SK-N-SH (cell line): ENCODE data around the gene SIGLEC12. TPM values are rescaled to one million over a fixed set of nuclear protein-coding genes. Genes with fewer than 3 reads are reported as not detected.

Experiments
- CTCF ChIA-PET: fragments of 300-600, 350-600 bp; formaldehyde crosslinking; extraction: SDS; loops from one replicate; lab custom pipeline; 2021; lab: Yijun Ruan, JAX
- POLR2A ChIA-PET: fragments of 350-600 bp; sonication (Branson Sonifier 250); formaldehyde crosslinking; extraction: SDS; loops from one replicate; lab custom pipeline; 2020; ENCODE audit warnings: antibody characterized with exemption, inconsistent platforms; lab: Yijun Ruan, JAX
- DNase-seq: peaks from one replicate; pipeline ENCODE4 v3.0.0; 2012
- H2AFZ ChIP-seq: fragments of 200-600 bp; sonication (generic); 2 replicates; pipeline ENCODE4 v1.8.1; 2016; ENCODE audit warnings: antibody characterized with exemption, mild to moderate bottlenecking, low read depth
- H3F3A ChIP-seq: fragments of 200-600 bp; sonication (generic); replicated peaks from 2 replicates; pipeline ENCODE3; 2016; ENCODE audit warnings: antibody characterized with exemption, mild to moderate bottlenecking; ENCODE audit not compliant: insufficient read depth
- H3K27ac ChIP-seq, 2 experiments: fragments of 200-500 bp in 1 of 2; fragments of 200-600 bp in 1 of 2; sonication (Bioruptor generic) in 1 of 2; sonication (generic), shearing (Covaris generic) in 1 of 2; 2 replicates each; pipeline versions ENCODE4 v1.5.1 to v1.6.1; 2014 to 2016; ENCODE audit warnings: low read depth in 2 of 2, inconsistent platforms in 1 of 2, low read length in 1 of 2, mild to moderate bottlenecking in 1 of 2, mixed read lengths in 1 of 2
- H3K27me3 ChIP-seq: fragments of 200-600 bp; sonication (generic), shearing (Covaris generic); 2 replicates; pipeline ENCODE4 v1.6.1; 2016; ENCODE audit warnings: mixed run types; ENCODE audit not compliant: insufficient read depth
- H3K36me3 ChIP-seq, 2 experiments: fragments of 200-500 bp in 1 of 2; fragments of 200-600 bp in 1 of 2; sonication (Bioruptor generic) in 1 of 2; sonication (generic) in 1 of 2; replicated peaks in 1 of 2; 2 replicates each; pipeline versions ENCODE3 to v1.5.1; 2014 to 2016; ENCODE audit warnings: low read length in 1 of 2, mild to moderate bottlenecking in 1 of 2; ENCODE audit not compliant: insufficient read depth in 2 of 2, control insufficient read depth in 1 of 2
- H3K4me1 ChIP-seq, 2 experiments: fragments of 200-500 bp in 1 of 2; fragments of 200-600 bp in 1 of 2; sonication (Bioruptor generic) in 1 of 2; sonication (generic), shearing (Covaris generic) in 1 of 2; 2 replicates each; pipeline versions ENCODE4 v1.5.1 to v1.6.1; 2014 to 2016; ENCODE audit warnings: low read depth in 1 of 2, low read length in 1 of 2, mixed run types in 1 of 2; ENCODE audit not compliant: insufficient read depth in 2 of 2, control insufficient read depth in 1 of 2
- H3K4me2 ChIP-seq: fragments of 200-600 bp; sonication (generic), shearing (Covaris generic); 2 replicates; pipeline ENCODE4 v1.6.1; 2017; ENCODE audit warnings: mixed run types
- H3K4me3 ChIP-seq, 2 experiments: fragments of 200-500 bp in 1 of 2; fragments of 200-600 bp in 1 of 2; sonication (Bioruptor generic) in 1 of 2; sonication (generic), shearing (Covaris generic) in 1 of 2; 2 replicates each; pipeline versions ENCODE4 v1.5.1 to v1.8.1; 2014 to 2016; ENCODE audit warnings: low read depth in 2 of 2, inconsistent platforms in 1 of 2, low read length in 1 of 2, mild to moderate bottlenecking in 1 of 2, mixed read lengths in 1 of 2, moderate library complexity in 1 of 2
- H3K79me2 ChIP-seq: fragments of 200-600 bp; sonication (generic); 2 replicates; pipeline ENCODE4 v1.8.1; 2017; ENCODE audit warnings: mild to moderate bottlenecking; ENCODE audit not compliant: insufficient read depth
- H3K9ac ChIP-seq: fragments of 200-600 bp; sonication (generic); 2 replicates; pipeline ENCODE4 v1.6.1; 2017; ENCODE audit warnings: mixed run types
- H3K9me2 ChIP-seq: fragments of 200-600 bp; sonication (generic); 2 replicates; pipeline ENCODE4 v1.6.1; 2017; ENCODE audit warnings: mixed run types
- H3K9me3 ChIP-seq: fragments of 200-600 bp; sonication (generic); 2 replicates; pipeline ENCODE4 v1.6.1; 2017; ENCODE audit warnings: mixed run types, mild to moderate bottlenecking, moderate library complexity
- H4K20me1 ChIP-seq: fragments of 200-600 bp; sonication (generic); 2 replicates; pipeline ENCODE4 v1.6.1; 2017; ENCODE audit warnings: mild to moderate bottlenecking, mixed run types; ENCODE audit not compliant: insufficient read depth
- CHD2 ChIP-seq: fragments of 150-350 bp; IDR thresholded peaks from 2 replicates; pipeline ENCODE4 v1.6.1; 2018; ENCODE audit warnings: low read length; ENCODE audit not compliant: partially characterized antibody
- ELF1 ChIP-seq: IDR thresholded peaks from 2 replicates; pipeline ENCODE4 v1.4.0; 2012
- FOSL2 ChIP-seq: IDR thresholded peaks from 2 replicates; pipeline ENCODE4 v1.4.0; 2012; ENCODE audit warnings: low read depth, mild to moderate bottlenecking, moderate library complexity, borderline replicate concordance
- FOXJ3 ChIP-seq: sonication (generic); formaldehyde crosslinking; IDR thresholded peaks from 2 replicates; pipeline ENCODE4 v1.5.1; 2020; ENCODE audit warnings: mild to moderate bottlenecking, missing genetic modification reagents
- FOXM1 ChIP-seq: IDR thresholded peaks from 2 replicates; pipeline ENCODE4 v1.4.0; 2012; ENCODE audit warnings: low read depth, mild to moderate bottlenecking
- GATA2 ChIP-seq: sonication (generic); formaldehyde crosslinking; IDR thresholded peaks from 2 replicates; pipeline ENCODE4 v1.5.0; 2020; ENCODE audit warnings: mild to moderate bottlenecking, missing genetic modification reagents
- MAX ChIP-seq: IDR thresholded peaks from 2 replicates; pipeline ENCODE4 v1.4.0; 2012; ENCODE audit warnings: low read depth
- MEF2A ChIP-seq: IDR thresholded peaks from 2 replicates; pipeline ENCODE4 v1.4.0; 2012; ENCODE audit warnings: low read depth, borderline replicate concordance
- NFIC ChIP-seq: IDR thresholded peaks from 2 replicates; pipeline ENCODE4 v1.4.0; 2012; ENCODE audit warnings: borderline replicate concordance
- NRF1 ChIP-seq: IDR thresholded peaks from 2 replicates; pipeline ENCODE4 v1.6.1; 2012; ENCODE audit warnings: low read depth, mild to moderate bottlenecking, low read length
- POLR2AphosphoS5 ChIP-seq: IDR thresholded peaks from 2 replicates; pipeline ENCODE4 v1.6.1; 2012; ENCODE audit warnings: low read depth, low read length
- RAD21 ChIP-seq: IDR thresholded peaks from 2 replicates; pipeline ENCODE4 v1.6.1; 2012; ENCODE audit warnings: mild to moderate bottlenecking, low read length
- REST ChIP-seq: IDR thresholded peaks from 2 replicates; pipeline ENCODE4 v1.6.1; 2012; ENCODE audit warnings: mild to moderate bottlenecking, low read depth, low read length, moderate library complexity
- SMC3 ChIP-seq: IDR thresholded peaks from 2 replicates; pipeline ENCODE4 v1.6.1; 2012; ENCODE audit warnings: low read depth, low read length, improper control_type of control experiment
- TAF1 ChIP-seq: IDR thresholded peaks from 2 replicates; pipeline ENCODE4 v1.6.1; 2012; ENCODE audit warnings: low read depth, mild to moderate bottlenecking, low read length, moderate library complexity, borderline replicate concordance
- USF1 ChIP-seq: IDR thresholded peaks from 2 replicates; pipeline ENCODE4 v1.4.0; 2012; ENCODE audit warnings: low read depth, borderline replicate concordance
- USF2 ChIP-seq: fragments of 150-350 bp; IDR thresholded peaks from 2 replicates; pipeline ENCODE4 v1.6.1; 2017; ENCODE audit warnings: antibody characterized with exemption, low read length, low read depth, borderline replicate concordance
- YY1 ChIP-seq: IDR thresholded peaks from 2 replicates; pipeline ENCODE4 v1.4.0; 2012; ENCODE audit warnings: low read depth, mild to moderate bottlenecking
- ZBTB33 ChIP-seq: IDR thresholded peaks from 2 replicates; pipeline ENCODE4 v1.4.0; 2012; ENCODE audit warnings: low read depth, borderline replicate concordance
- WGBS: methylation state at CpG from one replicate; pipeline ENCODE4 v1.1.6; 2017; ENCODE audit warnings: low lambda C conversion rate; 5-methylcytosine and 5-hydroxymethylcytosine counted together
- polyA plus RNA-seq, 3 experiments: library from polyadenylated mRNA; depleted of rRNA; stranded (reverse); fragments of >200 nt; gene quantifications; 2 replicates each; pipeline ENCODE4 v1.2.3, GENCODE V29; 2012

The SIGLEC12 gene
- polyA plus RNA-seq, 1 of the 3 experiments (the other 2 are of a cell fraction), result not detected

- no peak overlapping the region for H3K4me2 ChIP-seq
- H3K9me3 ChIP-seq, result no peaks in the 10 kb centered on the region
- H3K4me3 ChIP-seq, result no peak overlapping the region
- no peaks in the 10 kb centered on the region for H3F3A ChIP-seq
- no peaks in the 10 kb centered on the region for H4K20me1 ChIP-seq
- no peaks in the 10 kb centered on the region for H3K79me2 ChIP-seq
- ChIA-PET POLR2A (no interaction called here), CTCF (interaction anchor here (0.9 to 6.8 kb wide), 7 partner anchors 8 to 306 kb away, joined by 3 to 137 read pairs (median 8); no protein-coding TSS in a partner anchor)
- H3K9ac ChIP-seq, result no peak overlapping the region
- no peaks in the 10 kb centered on the region for H3K36me3 ChIP-seq
- no peak overlapping the region for H3K27ac ChIP-seq
- TF ChIP-seq GATA2 (CRISPR knock-in tag) (no peak), FOXM1 (no peak), USF2 (no peak), USF1 (no peak), POLR2AphosphoS5 (no peak), NRF1 (no peak), FOXJ3 (CRISPR knock-in tag) (no peak), SMC3 (no peak), YY1 (no peak), NFIC (no peak), ELF1 (no peak), FOSL2 (no peak), REST (no peak), ZBTB33 (no peak), TAF1 (no peak), CHD2 (no peak), MAX (no peak), RAD21 (no peak), MEF2A (no peak)
- H2AFZ ChIP-seq, result no peak overlapping the region
- no peaks in the 10 kb centered on the region for H3K9me2 ChIP-seq
- peaks cover 12% of the 10 kb centered on the region; the same call in 1 of the 2 replicates for H3K27me3 ChIP-seq
- no peak for DNase-seq
- no peaks in the 10 kb centered on the region for H3K4me1 ChIP-seq
- 9% methylated on average over 7 of the region's 9 CpGs for WGBS
Measured at GRCh38 chr19:51470966-51471365, 30.6 kb downstream of the SIGLEC12 start.
